ENCODE results near the gene NUFIP2. TPM values are rescaled to one million over a fixed set of nuclear protein-coding genes. Genes with fewer than 3 reads are reported as not detected.

Gene NUFIP2
- total and polyA plus RNA-seq, 2 donors (not counting 3 experiments of a cell fraction or from before 2014, with no cell fraction given) = 27.2 to 51.1 TPM

GRCh38 chr17:29263916-29264315, 30.0 kb downstream of the NUFIP2 start:
- no peak overlapping the region for H3K4me2 ChIP-seq (ENCODE audit: insufficient read depth, low read length)
- no peak overlapping the region for H3K4me3 ChIP-seq (replicated peaks in 1 of 3; ENCODE audit: insufficient read depth in 1 of 3, low read depth in 1 of 3, low read length in 3 of 3)
- TF ChIP-seq JUN (IDR thresholded peaks at IDR 0.05; ENCODE audit: borderline replicate concordance, insufficient read depth, insufficient read length, low read depth) = no peak
- TF ChIP-seq, protein P1, sequence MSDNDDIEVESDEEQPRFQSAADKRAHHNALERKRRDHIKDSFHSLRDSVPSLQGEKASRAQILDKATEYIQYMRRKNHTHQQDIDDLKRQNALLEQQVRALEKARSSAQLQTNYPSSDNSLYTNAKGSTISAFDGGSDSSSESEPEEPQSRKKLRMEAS (IDR thresholded peaks at IDR 0.05; ENCODE audit: insufficient read depth, insufficient read length) = no peak
- TF ChIP-seq, protein P2, sequence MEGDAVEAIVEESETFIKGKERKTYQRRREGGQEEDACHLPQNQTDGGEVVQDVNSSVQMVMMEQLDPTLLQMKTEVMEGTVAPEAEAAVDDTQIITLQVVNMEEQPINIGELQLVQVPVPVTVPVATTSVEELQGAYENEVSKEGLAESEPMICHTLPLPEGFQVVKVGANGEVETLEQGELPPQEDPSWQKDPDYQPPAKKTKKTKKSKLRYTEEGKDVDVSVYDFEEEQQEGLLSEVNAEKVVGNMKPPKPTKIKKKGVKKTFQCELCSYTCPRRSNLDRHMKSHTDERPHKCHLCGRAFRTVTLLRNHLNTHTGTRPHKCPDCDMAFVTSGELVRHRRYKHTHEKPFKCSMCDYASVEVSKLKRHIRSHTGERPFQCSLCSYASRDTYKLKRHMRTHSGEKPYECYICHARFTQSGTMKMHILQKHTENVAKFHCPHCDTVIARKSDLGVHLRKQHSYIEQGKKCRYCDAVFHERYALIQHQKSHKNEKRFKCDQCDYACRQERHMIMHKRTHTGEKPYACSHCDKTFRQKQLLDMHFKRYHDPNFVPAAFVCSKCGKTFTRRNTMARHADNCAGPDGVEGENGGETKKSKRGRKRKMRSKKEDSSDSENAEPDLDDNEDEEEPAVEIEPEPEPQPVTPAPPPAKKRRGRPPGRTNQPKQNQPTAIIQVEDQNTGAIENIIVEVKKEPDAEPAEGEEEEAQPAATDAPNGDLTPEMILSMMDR (IDR thresholded peaks at IDR 0.05; ENCODE audit: extremely low read depth in 1 of 2, insufficient read depth in 1 of 2, low read depth in 1 of 2, low read length in 2 of 2) = no peak
- no peak for TF ChIP-seq GATA2 (IDR thresholded peaks at IDR 0.05; ENCODE audit: insufficient read depth, insufficient read length, low read depth, low read length)
- TF ChIP-seq FOS (IDR thresholded peaks at IDR 0.05; ENCODE audit: borderline replicate concordance, insufficient read depth, low read length) = no peak
- TF ChIP-seq POLR2A (IDR thresholded peaks at IDR 0.05; ENCODE audit: low read depth, low read length) = no peak
- no peak for TF ChIP-seq POLR2AphosphoS5 (IDR thresholded peaks at IDR 0.05; ENCODE audit: insufficient read depth, low read depth, low read length)
- BruUV-seq (replicated peaks) = no TSS peak
- no peaks in the 10 kb centered on the region for H3K4me1 ChIP-seq (ENCODE audit: control insufficient read depth, extremely low read depth, insufficient read depth, low read length)
- intact Hi-C loops (cut with micrococcal nuclease) (no loop called here), dilution Hi-C loops (cut with MboI; ENCODE audit: extremely low pct_ligation_motif_present, low sequenced_read_pairs) (no loop called here)
- CTCF ChIA-PET = interaction anchor here (1.5 kb wide), 1 partner anchor 27 kb away, joined by 4 read pairs; no protein-coding TSS in a partner anchor
- no peak for FAIRE-seq
- POLR2A ChIA-PET = no interaction called here
- H4K20me1 ChIP-seq (replicated peaks; ENCODE audit: control insufficient read depth, extremely low read depth, insufficient read depth, low read length) = peaks cover 16% of the 10 kb centered on the region
- no peak for DNase-seq (ENCODE audit: low read depth, low spot score)
- no peak overlapping the region for H3K9ac ChIP-seq (replicated peaks; ENCODE audit: extremely low read depth, insufficient read depth, low read length)
- no peaks in the 10 kb centered on the region for H3K9me3 ChIP-seq (replicated peaks; ENCODE audit: control insufficient read depth, insufficient read depth, low read length)
- H3K36me3 ChIP-seq (ENCODE audit: control insufficient read depth in 2 of 2, extremely low read depth in 1 of 2, insufficient read depth in 2 of 2, low read length in 2 of 2) = peaks cover 3 to 33% of the 10 kb centered on the region in 2 experiments
- no peaks in the 10 kb centered on the region for H3K9me1 ChIP-seq (replicated peaks; ENCODE audit: control insufficient read depth, extremely low read depth, insufficient read depth, low read length)
- no peaks in the 10 kb centered on the region for H3K27me3 ChIP-seq (ENCODE audit: control insufficient read depth in 2 of 2, insufficient read depth in 2 of 2, low read length in 2 of 2)
- no peak overlapping the region for H3K27ac ChIP-seq (ENCODE audit: insufficient read depth, low read depth, low read length)
- no peak overlapping the region for H2AFZ ChIP-seq (ENCODE audit: low read depth, low read length)
- peaks cover 42% of the 10 kb centered on the region for H3K79me2 ChIP-seq (ENCODE audit: control insufficient read depth, insufficient read depth, low read length)
